Kidney (tissue), 14 donors: ENCODE results near the gene RNF224. TPM values are rescaled to one million over a fixed set of nuclear protein-coding genes. Genes with fewer than 3 reads are reported as not detected.

Experiments
- DNase-seq, 5 donors: peaks; one replicate each; pipeline ENCODE4 v3.0.0-alpha.2; 2013 to 2020
- FAIRE-seq: peaks from 2 replicates; lab custom pipeline; 2012; peaks lifted over from hg19 to GRCh38; lab: Jason Lieb, UNC
- H3K27ac ChIP-seq, 2 donors: one replicate each; pipeline ENCODE4 v1.7.0; 2013; ENCODE audit warnings: low read depth in 2 of 2, low read length in 2 of 2, inconsistent platforms in 1 of 2
- H3K27me3 ChIP-seq: one replicate; pipeline ENCODE4 v1.7.1; 2013; ENCODE audit warnings: low read length, inconsistent platforms; ENCODE audit not compliant: control insufficient read depth, insufficient read depth
- H3K36me3 ChIP-seq, 3 donors: one replicate each; pipeline versions ENCODE4 v1.7.0 to v1.7.1; 2013; ENCODE audit warnings: low read length in 3 of 3, control low read depth in 1 of 3, inconsistent platforms in 1 of 3; ENCODE audit not compliant: insufficient read depth in 3 of 3, control insufficient read depth in 2 of 3
- H3K4me1 ChIP-seq, 3 donors: one replicate each; pipeline versions ENCODE4 v1.7.0 to v1.7.1; 2013; ENCODE audit warnings: low read length in 3 of 3, inconsistent platforms in 1 of 3, low read depth in 1 of 3; ENCODE audit not compliant: control insufficient read depth in 2 of 3, insufficient read depth in 2 of 3
- H3K4me3 ChIP-seq, 3 donors: one replicate each; pipeline versions ENCODE4 v1.7.0 to v1.8.1; 2013; ENCODE audit warnings: low read length in 3 of 3, control low read depth in 1 of 3, inconsistent platforms in 1 of 3
- H3K9ac ChIP-seq, 3 donors: one replicate each; pipeline versions ENCODE4 v1.7.0 to v1.7.1; 2013; ENCODE audit warnings: low read length in 3 of 3, control low read depth in 1 of 3, inconsistent platforms in 1 of 3
- H3K9me3 ChIP-seq, 3 donors: one replicate each; pipeline versions ENCODE4 v1.7.0 to v1.7.1; 2013; ENCODE audit warnings: low read length in 3 of 3, control low read depth in 1 of 3, inconsistent platforms in 1 of 3; ENCODE audit not compliant: control insufficient read depth in 2 of 3, insufficient read depth in 1 of 3
- intact Hi-C: fragments of 100-400 bp; cut with DNase I; formaldehyde crosslinking; loops from one replicate; pipeline ENCODE4 v1.11.1; 2022
- polyA plus RNA-seq: library from polyadenylated mRNA; stranded (reverse); fragments of 350-450 nt; fragmentation: Illumina TruSeq; extraction: RNeasy Lipid Tissue Mini Kit (QIAGEN cat#74804); gene quantifications from one replicate; pipeline ENCODE4 v1.2.3, GENCODE V29; 2014; ENCODE audit warnings: low read depth, low replicate concordance; ENCODE audit not compliant: insufficient read depth
- total RNA-seq: library from RNA; stranded (reverse); fragmentation: NEBNext Ultra II Directional; extraction: Animal tissue kit (Norgen Biotek cat#: 25700); gene quantifications from one replicate; pipeline ENCODE4 v1.2.1, GENCODE V29; 2021
- TF ChIP-seq, protein P1 (sequence below): IDR thresholded peaks from 3 replicates; pipeline ENCODE4 v1.5.1; 2012; ENCODE audit warnings: mild to moderate bottlenecking, moderate library complexity, borderline replicate concordance; ENCODE audit not compliant: insufficient read depth; ENCODE audit errors: extremely low read depth
- donor health status: control.
- donor health status: control.
- donor health status: control.
- donor health status: control.
- donor health status: control.
- donor health status: DM: yes; HTN: yes; CAD: no.
- donor health status: Normal renal cell carcinoma (clear cell type).

RNF224 gene
- total and polyA plus RNA-seq, 2 donors from 2014 or later, result 0.80 to 0.85 TPM

DNA sequence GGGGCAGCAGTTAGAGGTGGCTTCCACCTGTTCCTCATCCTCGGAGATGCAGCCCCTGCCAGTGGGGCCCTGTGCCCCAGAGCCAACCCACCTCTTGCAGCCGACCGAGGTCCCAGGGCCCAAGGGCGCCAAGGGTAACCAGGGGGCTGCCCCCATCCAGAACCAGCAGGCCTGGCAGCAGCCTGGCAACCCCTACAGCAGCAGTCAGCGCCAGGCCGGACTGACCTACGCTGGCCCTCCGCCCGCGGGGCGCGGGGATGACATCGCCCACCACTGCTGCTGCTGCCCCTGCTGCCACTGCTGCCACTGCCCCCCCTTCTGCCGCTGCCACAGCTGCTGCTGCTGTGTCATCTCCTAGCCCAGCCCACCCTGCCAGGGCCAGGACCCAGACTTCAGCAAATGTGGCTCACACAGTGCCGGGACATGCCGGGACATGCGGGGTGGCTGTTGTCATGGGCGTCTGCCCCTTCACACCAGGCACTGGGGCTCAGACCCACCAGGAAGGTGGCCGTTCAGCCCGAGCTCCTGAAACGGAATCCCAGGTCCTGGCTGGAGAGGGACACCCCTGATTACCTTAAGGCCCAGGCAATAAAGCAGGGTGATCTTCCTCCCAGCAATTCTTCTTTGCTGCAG lies 1.5 kb upstream of the RNF224 start:
- H3K9me3 ChIP-seq, result no peaks in the 10 kb centered on the region
- H3K4me1 ChIP-seq, result peaks cover 0 to 35% (median 18%) of the 10 kb centered on the region in 3 donors
- no peak overlapping the region for H3K4me3 ChIP-seq
- H3K36me3 ChIP-seq, result no peaks in the 10 kb centered on the region
- H3K27ac ChIP-seq, result no peak overlapping the region
- intact Hi-C loops, result no loop called here
- no peak for FAIRE-seq
- no peak overlapping the region for H3K9ac ChIP-seq
- TF ChIP-seq, protein P1, sequence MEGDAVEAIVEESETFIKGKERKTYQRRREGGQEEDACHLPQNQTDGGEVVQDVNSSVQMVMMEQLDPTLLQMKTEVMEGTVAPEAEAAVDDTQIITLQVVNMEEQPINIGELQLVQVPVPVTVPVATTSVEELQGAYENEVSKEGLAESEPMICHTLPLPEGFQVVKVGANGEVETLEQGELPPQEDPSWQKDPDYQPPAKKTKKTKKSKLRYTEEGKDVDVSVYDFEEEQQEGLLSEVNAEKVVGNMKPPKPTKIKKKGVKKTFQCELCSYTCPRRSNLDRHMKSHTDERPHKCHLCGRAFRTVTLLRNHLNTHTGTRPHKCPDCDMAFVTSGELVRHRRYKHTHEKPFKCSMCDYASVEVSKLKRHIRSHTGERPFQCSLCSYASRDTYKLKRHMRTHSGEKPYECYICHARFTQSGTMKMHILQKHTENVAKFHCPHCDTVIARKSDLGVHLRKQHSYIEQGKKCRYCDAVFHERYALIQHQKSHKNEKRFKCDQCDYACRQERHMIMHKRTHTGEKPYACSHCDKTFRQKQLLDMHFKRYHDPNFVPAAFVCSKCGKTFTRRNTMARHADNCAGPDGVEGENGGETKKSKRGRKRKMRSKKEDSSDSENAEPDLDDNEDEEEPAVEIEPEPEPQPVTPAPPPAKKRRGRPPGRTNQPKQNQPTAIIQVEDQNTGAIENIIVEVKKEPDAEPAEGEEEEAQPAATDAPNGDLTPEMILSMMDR, result no peak
- DNase-seq, result peak in 1 of 5 donors; percentile 55
- no peaks in the 10 kb centered on the region for H3K27me3 ChIP-seq

DNA sequence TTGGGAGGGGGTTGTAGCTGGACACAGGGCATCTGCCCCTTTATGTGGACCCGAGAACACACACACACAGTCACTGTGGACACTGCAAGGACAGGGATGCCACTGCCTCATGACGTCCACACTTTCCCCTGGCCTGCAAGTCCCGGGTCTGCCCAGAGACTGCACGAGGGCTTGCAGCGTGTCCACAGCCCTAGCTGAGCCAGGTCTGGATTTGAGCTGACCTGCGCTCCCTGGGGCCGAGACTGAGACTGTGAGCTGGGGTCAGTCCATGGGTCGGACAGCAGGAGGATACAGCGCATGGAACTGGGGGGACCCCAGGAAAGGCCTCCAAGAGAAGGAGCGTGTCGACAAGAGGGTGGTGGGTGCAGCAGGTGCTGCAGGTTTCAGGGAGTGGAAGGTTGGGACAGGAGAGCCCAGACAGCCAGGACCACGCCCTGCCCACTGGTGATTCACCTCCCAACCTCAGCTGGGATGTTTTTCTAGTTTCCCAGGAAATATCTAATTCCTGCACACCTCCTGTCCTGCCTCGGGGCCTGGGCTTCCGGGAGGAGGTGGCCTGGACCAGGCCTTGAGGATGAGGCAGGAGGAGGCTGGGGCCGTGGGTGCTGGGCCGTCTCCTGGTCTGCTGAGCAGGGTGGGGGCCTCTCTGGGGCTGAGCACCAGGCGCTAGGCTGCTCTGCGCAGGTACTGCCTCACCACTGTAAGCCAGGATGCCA lies 806 bp upstream of the RNF224 start:
- Histone ChIP-seq H3K9ac (no peak overlapping the region), H3K27ac (peak overlapping the region; percentile 45 to 71), H3K36me3 (no peaks in the 10 kb centered on the region), H3K4me3 (no peak overlapping the region), H3K27me3 (no peaks in the 10 kb centered on the region), H3K4me1 (peaks cover 0 to 35% (median 18%) of the 10 kb centered on the region in 3 donors), H3K9me3 (no peaks in the 10 kb centered on the region)
- intact Hi-C loops, result no loop called here
- TF ChIP-seq, protein P1, result no peak
- DNase-seq (peak in 2 of 5 donors; percentile 62 to 92), FAIRE-seq (no peak)

DNA sequence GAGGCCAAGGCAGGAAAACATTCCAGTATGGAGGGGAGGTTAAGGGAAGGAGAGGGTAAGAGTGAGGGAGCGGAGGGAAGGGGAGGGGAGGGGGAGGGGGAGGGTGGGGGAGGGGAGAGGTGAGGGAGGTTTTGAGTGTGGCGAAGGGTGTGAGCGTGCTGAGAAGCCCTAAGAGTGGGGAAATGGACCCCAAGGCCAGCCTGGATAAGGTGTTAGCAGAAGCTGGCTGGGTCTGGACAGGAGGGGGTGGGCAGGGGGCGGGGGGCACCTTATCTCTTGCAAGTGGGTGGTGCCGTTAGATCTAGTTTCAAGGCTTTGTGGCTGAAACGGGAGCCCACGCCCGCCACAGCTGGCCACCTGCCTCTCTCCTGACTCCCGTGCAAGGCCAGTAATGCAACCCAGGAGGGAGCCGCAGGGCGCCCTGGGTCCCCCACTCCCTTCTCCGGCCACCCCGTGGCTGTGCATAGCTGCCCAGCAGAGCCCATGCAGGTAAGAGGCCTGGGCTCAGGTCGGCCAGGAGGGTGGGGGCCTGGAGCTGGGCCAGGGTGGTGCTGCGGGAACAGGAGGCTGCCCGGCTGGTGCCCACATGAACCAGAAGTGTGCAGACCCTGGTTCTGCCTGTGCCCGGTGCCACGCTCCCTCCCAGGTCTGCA lies 677 bp downstream of the RNF224 start:
- no peak overlapping the region for H3K27ac ChIP-seq
- DNase-seq (peak in 1 of 5 donors; percentile 71), FAIRE-seq (no peak)
- H3K36me3 ChIP-seq, result no peaks in the 10 kb centered on the region
- H3K4me1 ChIP-seq, result peaks cover 0 to 31% (median 18%) of the 10 kb centered on the region in 3 donors
- no peak overlapping the region for H3K9ac ChIP-seq
- H3K27me3 ChIP-seq, result no peaks in the 10 kb centered on the region
- TF ChIP-seq, protein P1, result no peak
- intact Hi-C loops, result no loop called here
- no peak overlapping the region for H3K4me3 ChIP-seq
- H3K9me3 ChIP-seq, result no peaks in the 10 kb centered on the region
